ENCODE results near the gene SUPT3H. TPM values are rescaled to one million over a fixed set of nuclear protein-coding genes. Genes with fewer than 3 reads are reported as not detected.

Gene SUPT3H
- total RNA-seq, 2 donors from 2014 or later, result 2.0 to 2.8 TPM

GRCh38 chr6:44811456-44811855 is 566.3 kb downstream of the SUPT3H start:
- ATAC-seq (no peak), DNase-seq (no peak)
- intact Hi-C loops (cut with DNase I, micrococcal nuclease), result no loop called here

GRCh38 chr6:44809258-44809657 is 568.5 kb downstream of the SUPT3H start:
- ATAC-seq (no peak), DNase-seq (no peak)
- intact Hi-C loops (cut with DNase I, micrococcal nuclease), result no loop called here

GRCh38 chr6:44808148-44808547 is 569.6 kb downstream of the SUPT3H start:
- no peak for ATAC-seq
- DNase-seq, result no peak
- intact Hi-C loops (cut with DNase I, micrococcal nuclease), result no loop called here

GRCh38 chr6:44806656-44807055 is 571.1 kb downstream of the SUPT3H start:
- ATAC-seq (peak; percentile 72), DNase-seq (peak in 1 of 2 donors; percentile 32)
- intact Hi-C loops (cut with DNase I, micrococcal nuclease), result no loop called here

- ATAC-seq, result no peak
Observed at GRCh38 chr6:44805238-44805846, 572.4 kb downstream of the SUPT3H start.

GRCh38 chr6:44804546-44805159 is 573.1 kb downstream of the SUPT3H start:
- intact Hi-C loops (cut with DNase I, micrococcal nuclease), result no loop called here
- DNase-seq (no peak), ATAC-seq (no peak)

More at GRCh38 chr6:44805238-44805846, 572.4 kb downstream of the SUPT3H start:
- DNase-seq, result no peak
- intact Hi-C loops (cut with DNase I, micrococcal nuclease), result no loop called here

- DNase-seq (no peak), ATAC-seq (no peak)
- intact Hi-C loops (cut with DNase I, micrococcal nuclease), result no loop called here
Observed at GRCh38 chr6:44804016-44804415, 573.7 kb downstream of the SUPT3H start.

- intact Hi-C loops (cut with DNase I, micrococcal nuclease), result no loop called here
- DNase-seq (no peak), ATAC-seq (no peak)
Observed at GRCh38 chr6:44800784-44801592, 576.7 kb downstream of the SUPT3H start.

GRCh38 chr6:44800171-44800783 is 577.5 kb downstream of the SUPT3H start:
- intact Hi-C loops (cut with DNase I, micrococcal nuclease), result no loop called here
- DNase-seq (no peak), ATAC-seq (peak; percentile 44)

- intact Hi-C loops (cut with DNase I, micrococcal nuclease), result no loop called here
Observed at GRCh38 chr6:44797746-44798145, 580.0 kb downstream of the SUPT3H start.

GRCh38 chr6:44795326-44795725 is 582.4 kb downstream of the SUPT3H start:
- no peak for ATAC-seq
- intact Hi-C loops (cut with DNase I, micrococcal nuclease), result no loop called here
- no peak for DNase-seq

More at GRCh38 chr6:44797746-44798145, 580.0 kb downstream of the SUPT3H start:
- DNase-seq, result no peak
- ATAC-seq, result no peak

GRCh38 chr6:44789806-44790205 is 587.9 kb downstream of the SUPT3H start:
- intact Hi-C loops (cut with DNase I, micrococcal nuclease), result no loop called here
- DNase-seq (no peak), ATAC-seq (no peak)

GRCh38 chr6:44789061-44789460 is 588.7 kb downstream of the SUPT3H start:
- intact Hi-C loops (cut with DNase I, micrococcal nuclease), result no loop called here
- ATAC-seq (no peak), DNase-seq (no peak)

- ATAC-seq, result no peak
- intact Hi-C loops (cut with DNase I, micrococcal nuclease), result no loop called here
- DNase-seq, result no peak
Observed at GRCh38 chr6:44788387-44788981, 589.2 kb downstream of the SUPT3H start.

- no peak for ATAC-seq
Observed at GRCh38 chr6:44787254-44787834, 590.4 kb downstream of the SUPT3H start.

GRCh38 chr6:44785130-44785529 is 592.6 kb downstream of the SUPT3H start:
- intact Hi-C loops (cut with DNase I, micrococcal nuclease), result no loop called here

More at GRCh38 chr6:44787254-44787834, 590.4 kb downstream of the SUPT3H start:
- intact Hi-C loops (cut with DNase I, micrococcal nuclease), result no loop called here
- DNase-seq, result no peak

GRCh38 chr6:44784195-44784594 is 593.5 kb downstream of the SUPT3H start:
- no peak for ATAC-seq
- intact Hi-C loops (cut with DNase I, micrococcal nuclease), result no loop called here
- no peak for DNase-seq

More at GRCh38 chr6:44785130-44785529, 592.6 kb downstream of the SUPT3H start:
- DNase-seq (no peak), ATAC-seq (no peak)

GRCh38 chr6:44782892-44783291 is 594.8 kb downstream of the SUPT3H start:
- ATAC-seq (no peak), DNase-seq (no peak)
- intact Hi-C loops (cut with DNase I, micrococcal nuclease), result no loop called here
